DOHH2 (cell line): ENCODE results near the gene ZNF474.

Experiments
- EZH2phosphoT487 ChIP-seq: fragments of 200-600 bp; sonication (generic); IDR thresholded peaks from 2 replicates; pipeline ENCODE4 v1.6.1; 2017; ENCODE audit warnings: borderline replicate concordance, mild to moderate bottlenecking, antibody characterized with exemption, low read length, moderate library complexity, mixed read lengths
- TF ChIP-seq, protein P1 (sequence below): fragments of 200-600 bp; sonication (generic); IDR thresholded peaks from one replicate; pipeline ENCODE4 v1.5.1; 2014; ENCODE audit warnings: antibody characterized with exemption, mild to moderate bottlenecking, low read depth, low read length; ENCODE audit not compliant: poor library complexity, severe bottlenecking

GRCh38 chr5:122144236-122144635 is 14.9 kb downstream of the ZNF474 start:
- TF ChIP-seq, protein P1, sequence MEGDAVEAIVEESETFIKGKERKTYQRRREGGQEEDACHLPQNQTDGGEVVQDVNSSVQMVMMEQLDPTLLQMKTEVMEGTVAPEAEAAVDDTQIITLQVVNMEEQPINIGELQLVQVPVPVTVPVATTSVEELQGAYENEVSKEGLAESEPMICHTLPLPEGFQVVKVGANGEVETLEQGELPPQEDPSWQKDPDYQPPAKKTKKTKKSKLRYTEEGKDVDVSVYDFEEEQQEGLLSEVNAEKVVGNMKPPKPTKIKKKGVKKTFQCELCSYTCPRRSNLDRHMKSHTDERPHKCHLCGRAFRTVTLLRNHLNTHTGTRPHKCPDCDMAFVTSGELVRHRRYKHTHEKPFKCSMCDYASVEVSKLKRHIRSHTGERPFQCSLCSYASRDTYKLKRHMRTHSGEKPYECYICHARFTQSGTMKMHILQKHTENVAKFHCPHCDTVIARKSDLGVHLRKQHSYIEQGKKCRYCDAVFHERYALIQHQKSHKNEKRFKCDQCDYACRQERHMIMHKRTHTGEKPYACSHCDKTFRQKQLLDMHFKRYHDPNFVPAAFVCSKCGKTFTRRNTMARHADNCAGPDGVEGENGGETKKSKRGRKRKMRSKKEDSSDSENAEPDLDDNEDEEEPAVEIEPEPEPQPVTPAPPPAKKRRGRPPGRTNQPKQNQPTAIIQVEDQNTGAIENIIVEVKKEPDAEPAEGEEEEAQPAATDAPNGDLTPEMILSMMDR = no peak
- no peak for TF ChIP-seq EZH2phosphoT487
